GM23338 (cell line): Measurements from ENCODE around the gene TTC28. TPM values are rescaled to one million over a fixed set of nuclear protein-coding genes. Genes with fewer than 3 reads are reported as not detected.

Experiments
- EZH2 ChIP-seq: fragments of 200-600 bp; sonication (generic); IDR thresholded peaks from one replicate; pipeline ENCODE4 v1.8.0; 2017; ENCODE audit warnings: antibody characterized with exemption, mild to moderate bottlenecking, low read depth; ENCODE audit not compliant: unreplicated experiment
- JUNB ChIP-seq: IDR thresholded peaks from one replicate; pipeline ENCODE4 v1.6.1; 2016; ENCODE audit warnings: antibody characterized with exemption; ENCODE audit not compliant: unreplicated experiment
- STAT1 ChIP-seq: IDR thresholded peaks from one replicate; pipeline ENCODE4 v1.6.1; 2016; ENCODE audit warnings: antibody characterized with exemption; ENCODE audit not compliant: unreplicated experiment
- polyA plus RNA-seq: library from polyadenylated mRNA; unstranded; fragments of >200 nt; fragmentation: Nextera tagmentation; extraction: Ambion mirVana; gene quantifications from 2 replicates; pipeline ENCODE4 v1.2.1, GENCODE V29; 2016
- total RNA-seq: library from RNA; depleted of rRNA; stranded (reverse); fragments of >200 nt; shearing (Covaris generic); gene quantifications from 2 replicates; pipeline ENCODE4 v1.2.3, GENCODE V29; 2014
- TF ChIP-seq, protein P1 (sequence below): fragments of 250-450 bp; sonication (Bioruptor Pico); IDR thresholded peaks from 2 replicates; pipeline ENCODE4 v1.5.0; 2020; ENCODE audit warnings: mild to moderate bottlenecking, moderate library complexity
- TF ChIP-seq, protein P2 (sequence below): IDR thresholded peaks from one replicate; pipeline ENCODE4 v1.6.1; 2018; ENCODE audit warnings: antibody characterized with exemption; ENCODE audit not compliant: unreplicated experiment
- TF ChIP-seq, protein P3 (sequence below), 2 experiments: fragments of 200-600 bp in 1 of 2; sonication (generic) in 1 of 2; conservative IDR thresholded peaks; 2 replicates each; pipeline versions ENCODE4 v1.5.1 to v1.6.1; 2016 to 2017; ENCODE audit warnings: antibody characterized with exemption in 2 of 2, low read depth in 2 of 2, mild to moderate bottlenecking in 2 of 2, moderate library complexity in 1 of 2

TTC28 gene
- total and polyA plus RNA-seq, 2 experiments from 2014 or later, result 4.5 to 16.1 TPM

DNA sequence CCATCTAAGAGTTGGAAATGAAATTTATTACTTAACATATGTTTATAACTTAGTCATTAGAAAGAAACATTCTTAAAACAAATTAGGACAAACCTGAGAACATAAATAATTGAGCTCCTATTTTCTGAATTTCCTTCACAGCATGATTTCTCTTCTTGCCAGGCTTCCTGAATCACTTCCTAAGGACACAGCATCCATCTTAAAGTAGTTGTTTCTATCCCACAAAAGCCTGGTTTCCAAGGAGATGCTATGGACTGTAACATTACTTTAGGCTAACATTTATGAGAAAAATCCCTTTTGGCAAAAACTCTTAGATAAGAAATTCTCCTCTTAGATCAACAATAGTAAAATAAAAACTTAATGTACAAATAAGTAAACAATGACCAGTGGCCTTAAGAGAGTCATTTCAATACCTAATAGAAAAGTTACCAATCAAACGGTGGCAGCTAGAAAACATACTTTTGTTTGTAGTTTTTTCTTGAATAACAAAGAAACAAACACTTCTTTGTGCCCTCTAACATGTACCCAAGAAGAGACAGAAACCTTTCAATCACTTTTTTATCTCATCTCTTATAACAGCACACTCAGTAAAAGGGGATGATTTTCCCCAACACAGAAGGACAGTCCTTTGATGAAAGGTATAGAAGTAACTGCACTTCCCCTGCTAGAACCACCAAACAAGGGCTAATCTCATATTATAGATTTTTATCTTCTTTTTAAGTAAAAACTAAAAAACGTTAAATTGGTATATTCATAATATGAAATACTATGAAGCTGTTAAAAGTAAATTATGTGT is 74.5 kb downstream of the TTC28 start (continued):
- TF ChIP-seq, protein P1, sequence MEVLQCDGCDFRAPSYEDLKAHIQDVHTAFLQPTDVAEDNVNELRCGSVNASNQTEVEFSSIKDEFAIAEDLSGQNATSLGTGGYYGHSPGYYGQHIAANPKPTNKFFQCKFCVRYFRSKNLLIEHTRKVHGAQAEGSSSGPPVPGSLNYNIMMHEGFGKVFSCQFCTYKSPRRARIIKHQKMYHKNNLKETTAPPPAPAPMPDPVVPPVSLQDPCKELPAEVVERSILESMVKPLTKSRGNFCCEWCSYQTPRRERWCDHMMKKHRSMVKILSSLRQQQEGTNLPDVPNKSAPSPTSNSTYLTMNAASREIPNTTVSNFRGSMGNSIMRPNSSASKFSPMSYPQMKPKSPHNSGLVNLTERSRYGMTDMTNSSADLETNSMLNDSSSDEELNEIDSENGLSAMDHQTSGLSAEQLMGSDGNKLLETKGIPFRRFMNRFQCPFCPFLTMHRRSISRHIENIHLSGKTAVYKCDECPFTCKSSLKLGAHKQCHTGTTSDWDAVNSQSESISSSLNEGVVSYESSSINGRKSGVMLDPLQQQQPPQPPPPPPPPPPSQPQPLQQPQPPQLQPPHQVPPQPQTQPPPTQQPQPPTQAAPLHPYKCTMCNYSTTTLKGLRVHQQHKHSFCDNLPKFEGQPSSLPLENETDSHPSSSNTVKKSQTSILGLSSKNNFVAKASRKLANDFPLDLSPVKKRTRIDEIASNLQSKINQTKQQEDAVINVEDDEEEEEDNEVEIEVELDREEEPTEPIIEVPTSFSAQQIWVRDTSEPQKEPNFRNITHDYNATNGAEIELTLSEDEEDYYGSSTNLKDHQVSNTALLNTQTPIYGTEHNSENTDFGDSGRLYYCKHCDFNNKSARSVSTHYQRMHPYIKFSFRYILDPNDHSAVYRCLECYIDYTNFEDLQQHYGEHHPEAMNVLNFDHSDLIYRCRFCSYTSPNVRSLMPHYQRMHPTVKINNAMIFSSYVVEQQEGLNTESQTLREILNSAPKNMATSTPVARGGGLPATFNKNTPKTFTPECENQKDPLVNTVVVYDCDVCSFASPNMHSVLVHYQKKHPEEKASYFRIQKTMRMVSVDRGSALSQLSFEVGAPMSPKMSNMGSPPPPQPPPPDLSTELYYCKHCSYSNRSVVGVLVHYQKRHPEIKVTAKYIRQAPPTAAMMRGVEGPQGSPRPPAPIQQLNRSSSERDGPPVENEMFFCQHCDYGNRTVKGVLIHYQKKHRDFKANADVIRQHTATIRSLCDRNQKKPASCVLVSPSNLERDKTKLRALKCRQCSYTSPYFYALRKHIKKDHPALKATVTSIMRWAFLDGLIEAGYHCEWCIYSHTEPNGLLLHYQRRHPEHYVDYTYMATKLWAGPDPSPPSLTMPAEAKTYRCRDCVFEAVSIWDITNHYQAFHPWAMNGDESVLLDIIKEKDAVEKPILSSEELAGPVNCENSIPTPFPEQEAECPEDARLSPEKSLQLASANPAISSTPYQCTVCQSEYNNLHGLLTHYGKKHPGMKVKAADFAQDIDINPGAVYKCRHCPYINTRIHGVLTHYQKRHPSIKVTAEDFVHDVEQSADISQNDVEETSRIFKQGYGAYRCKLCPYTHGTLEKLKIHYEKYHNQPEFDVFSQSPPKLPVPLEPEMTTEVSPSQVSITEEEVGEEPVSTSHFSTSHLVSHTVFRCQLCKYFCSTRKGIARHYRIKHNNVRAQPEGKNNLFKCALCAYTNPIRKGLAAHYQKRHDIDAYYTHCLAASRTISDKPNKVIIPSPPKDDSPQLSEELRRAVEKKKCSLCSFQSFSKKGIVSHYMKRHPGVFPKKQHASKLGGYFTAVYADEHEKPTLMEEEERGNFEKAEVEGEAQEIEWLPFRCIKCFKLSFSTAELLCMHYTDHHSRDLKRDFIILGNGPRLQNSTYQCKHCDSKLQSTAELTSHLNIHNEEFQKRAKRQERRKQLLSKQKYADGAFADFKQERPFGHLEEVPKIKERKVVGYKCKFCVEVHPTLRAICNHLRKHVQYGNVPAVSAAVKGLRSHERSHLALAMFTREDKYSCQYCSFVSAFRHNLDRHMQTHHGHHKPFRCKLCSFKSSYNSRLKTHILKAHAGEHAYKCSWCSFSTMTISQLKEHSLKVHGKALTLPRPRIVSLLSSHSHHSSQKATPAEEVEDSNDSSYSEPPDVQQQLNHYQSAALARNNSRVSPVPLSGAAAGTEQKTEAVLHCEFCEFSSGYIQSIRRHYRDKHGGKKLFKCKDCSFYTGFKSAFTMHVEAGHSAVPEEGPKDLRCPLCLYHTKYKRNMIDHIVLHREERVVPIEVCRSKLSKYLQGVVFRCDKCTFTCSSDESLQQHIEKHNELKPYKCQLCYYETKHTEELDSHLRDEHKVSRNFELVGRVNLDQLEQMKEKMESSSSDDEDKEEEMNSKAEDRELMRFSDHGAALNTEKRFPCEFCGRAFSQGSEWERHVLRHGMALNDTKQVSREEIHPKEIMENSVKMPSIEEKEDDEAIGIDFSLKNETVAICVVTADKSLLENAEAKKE (CRISPR knock-in tag), result no peak
- no peak for TF ChIP-seq STAT1
- TF ChIP-seq EZH2, result no peak
- no peak for TF ChIP-seq JUNB
- TF ChIP-seq, protein P2, sequence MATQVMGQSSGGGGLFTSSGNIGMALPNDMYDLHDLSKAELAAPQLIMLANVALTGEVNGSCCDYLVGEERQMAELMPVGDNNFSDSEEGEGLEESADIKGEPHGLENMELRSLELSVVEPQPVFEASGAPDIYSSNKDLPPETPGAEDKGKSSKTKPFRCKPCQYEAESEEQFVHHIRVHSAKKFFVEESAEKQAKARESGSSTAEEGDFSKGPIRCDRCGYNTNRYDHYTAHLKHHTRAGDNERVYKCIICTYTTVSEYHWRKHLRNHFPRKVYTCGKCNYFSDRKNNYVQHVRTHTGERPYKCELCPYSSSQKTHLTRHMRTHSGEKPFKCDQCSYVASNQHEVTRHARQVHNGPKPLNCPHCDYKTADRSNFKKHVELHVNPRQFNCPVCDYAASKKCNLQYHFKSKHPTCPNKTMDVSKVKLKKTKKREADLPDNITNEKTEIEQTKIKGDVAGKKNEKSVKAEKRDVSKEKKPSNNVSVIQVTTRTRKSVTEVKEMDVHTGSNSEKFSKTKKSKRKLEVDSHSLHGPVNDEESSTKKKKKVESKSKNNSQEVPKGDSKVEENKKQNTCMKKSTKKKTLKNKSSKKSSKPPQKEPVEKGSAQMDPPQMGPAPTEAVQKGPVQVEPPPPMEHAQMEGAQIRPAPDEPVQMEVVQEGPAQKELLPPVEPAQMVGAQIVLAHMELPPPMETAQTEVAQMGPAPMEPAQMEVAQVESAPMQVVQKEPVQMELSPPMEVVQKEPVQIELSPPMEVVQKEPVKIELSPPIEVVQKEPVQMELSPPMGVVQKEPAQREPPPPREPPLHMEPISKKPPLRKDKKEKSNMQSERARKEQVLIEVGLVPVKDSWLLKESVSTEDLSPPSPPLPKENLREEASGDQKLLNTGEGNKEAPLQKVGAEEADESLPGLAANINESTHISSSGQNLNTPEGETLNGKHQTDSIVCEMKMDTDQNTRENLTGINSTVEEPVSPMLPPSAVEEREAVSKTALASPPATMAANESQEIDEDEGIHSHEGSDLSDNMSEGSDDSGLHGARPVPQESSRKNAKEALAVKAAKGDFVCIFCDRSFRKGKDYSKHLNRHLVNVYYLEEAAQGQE, result no peak
- TF ChIP-seq, protein P3, sequence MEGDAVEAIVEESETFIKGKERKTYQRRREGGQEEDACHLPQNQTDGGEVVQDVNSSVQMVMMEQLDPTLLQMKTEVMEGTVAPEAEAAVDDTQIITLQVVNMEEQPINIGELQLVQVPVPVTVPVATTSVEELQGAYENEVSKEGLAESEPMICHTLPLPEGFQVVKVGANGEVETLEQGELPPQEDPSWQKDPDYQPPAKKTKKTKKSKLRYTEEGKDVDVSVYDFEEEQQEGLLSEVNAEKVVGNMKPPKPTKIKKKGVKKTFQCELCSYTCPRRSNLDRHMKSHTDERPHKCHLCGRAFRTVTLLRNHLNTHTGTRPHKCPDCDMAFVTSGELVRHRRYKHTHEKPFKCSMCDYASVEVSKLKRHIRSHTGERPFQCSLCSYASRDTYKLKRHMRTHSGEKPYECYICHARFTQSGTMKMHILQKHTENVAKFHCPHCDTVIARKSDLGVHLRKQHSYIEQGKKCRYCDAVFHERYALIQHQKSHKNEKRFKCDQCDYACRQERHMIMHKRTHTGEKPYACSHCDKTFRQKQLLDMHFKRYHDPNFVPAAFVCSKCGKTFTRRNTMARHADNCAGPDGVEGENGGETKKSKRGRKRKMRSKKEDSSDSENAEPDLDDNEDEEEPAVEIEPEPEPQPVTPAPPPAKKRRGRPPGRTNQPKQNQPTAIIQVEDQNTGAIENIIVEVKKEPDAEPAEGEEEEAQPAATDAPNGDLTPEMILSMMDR (conservative IDR thresholded peaks at IDR 0.05; ENCODE audit: low read depth in 2 of 2), result no peak
